Sciatic nerve (tissue), 2 donors: ENCODE measurements around the gene DMD. TPM values are rescaled to one million over a fixed set of nuclear protein-coding genes. Genes with fewer than 3 reads are reported as not detected.
"Not testable (repeated sequence)": the region's sequence is repeated elsewhere in the genome, so short reads cannot be mapped to it uniquely, and the experiment has no call there.

ENCODE experiments used
- ATAC-seq: fragments of 200-7000 bp; cut with Tn5 transposase; one replicate; pipeline ENCODE4 v1.9.1; 2020; ENCODE audit warnings: mild to moderate bottlenecking, moderate library complexity
- DNase-seq: peaks from one replicate; pipeline ENCODE4 v3.0.0-alpha.2; 2020; ENCODE audit warnings: low spot score
- intact Hi-C: fragments of 100-400 bp; cut with DNase I; formaldehyde crosslinking; loops from one replicate; pipeline ENCODE4 v1.14.2; 2022
- total RNA-seq: library from RNA; stranded (reverse); fragmentation: NEBNext Ultra II Directional; extraction: Animal tissue kit (Norgen Biotek cat#: 25700); gene quantifications from one replicate; pipeline ENCODE4 v1.2.1, GENCODE V29; 2021
- donor health status: DM: no; HTN: no; CAD: no.
- donor health status: DM: no; HTN: no; CAD: no.

DMD gene
- total RNA-seq, 1 donor from 2014 or later: 306 TPM

DNA sequence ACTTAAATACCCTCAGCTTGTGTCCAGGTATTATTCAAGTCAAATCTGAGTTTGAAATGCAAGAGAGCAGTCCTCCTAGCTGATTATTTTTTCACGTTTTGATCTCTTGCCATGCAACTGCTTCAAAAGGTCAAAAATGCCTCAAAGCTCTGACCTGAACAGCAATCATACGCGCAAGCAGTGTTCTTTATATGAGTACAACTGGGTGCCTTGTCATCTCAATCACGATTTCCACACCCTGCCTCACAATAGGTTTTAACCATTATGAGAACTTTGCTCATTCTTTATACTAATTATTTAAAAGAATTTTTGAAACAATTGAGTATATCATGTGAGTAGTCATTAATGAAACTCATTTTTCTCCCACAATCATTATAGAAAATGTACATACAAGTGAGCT, 649.1 kb downstream of the DMD start:
- ATAC-seq (no peak), DNase-seq (no peak)
- intact Hi-C loops: no loop called here

DNA sequence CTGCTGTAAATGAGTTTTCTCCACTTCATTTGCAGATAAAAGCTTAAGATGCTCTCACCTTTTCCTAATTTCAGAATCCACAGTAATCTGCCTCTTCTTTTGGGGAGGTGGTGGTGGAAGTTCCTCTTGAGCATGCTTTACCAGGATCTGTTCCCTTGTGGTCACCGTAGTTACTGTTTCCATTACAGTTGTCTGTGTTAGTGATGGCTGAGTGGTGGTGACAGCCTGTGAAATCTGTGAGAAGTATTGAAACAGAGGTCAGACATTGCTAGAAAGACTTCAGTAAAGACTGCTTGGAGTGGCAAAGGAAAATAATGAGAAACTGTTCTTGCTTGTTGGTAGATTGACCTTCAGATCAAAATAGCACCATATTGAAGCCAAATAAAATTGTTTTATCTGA, 666.2 kb downstream of the DMD start:
- DNase-seq (no peak), ATAC-seq (no peak)
- intact Hi-C loops: no loop called here

DNA sequence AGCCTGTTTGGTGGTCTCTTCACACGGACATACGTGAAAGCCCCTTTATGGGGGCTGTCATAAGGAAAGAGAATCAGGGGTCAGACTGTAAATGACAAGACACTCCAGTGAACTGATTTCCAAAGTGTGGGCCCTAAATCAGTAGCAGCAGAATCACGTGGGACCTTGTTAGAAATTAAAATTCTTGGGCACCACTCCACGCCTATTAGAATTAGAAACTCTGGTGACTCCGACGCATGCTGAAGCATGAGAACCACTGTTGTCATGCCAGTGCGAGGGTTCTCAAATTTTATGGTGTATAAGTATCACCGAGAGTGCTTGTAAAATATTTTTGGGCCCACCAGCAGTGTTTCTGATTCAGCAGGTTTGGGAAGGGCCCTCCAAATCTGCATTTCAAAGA, 672.8 kb downstream of the DMD start:
- no peak for DNase-seq
- ATAC-seq: no peak
- intact Hi-C loops: no loop called here

DNA sequence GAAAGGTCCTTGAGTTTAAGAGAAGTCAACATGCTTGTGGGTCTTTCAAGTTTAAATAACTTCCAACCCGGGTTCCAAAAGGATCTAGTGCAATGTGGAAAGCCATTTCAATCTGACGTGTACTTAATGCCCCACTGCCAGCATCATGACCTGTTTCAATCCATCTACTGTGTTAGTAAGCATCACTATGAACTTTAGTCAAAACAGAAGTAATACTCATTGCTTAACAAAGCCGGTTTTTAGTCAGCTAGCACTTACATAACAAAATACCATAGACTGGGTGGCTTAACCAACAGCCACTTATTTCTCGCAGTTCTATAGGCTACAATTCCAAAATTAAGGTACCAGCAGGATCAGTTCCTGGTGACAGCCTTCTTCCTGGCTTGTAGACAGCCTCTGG, 677.5 kb downstream of the DMD start:
- intact Hi-C loops: no loop called here

DNA sequence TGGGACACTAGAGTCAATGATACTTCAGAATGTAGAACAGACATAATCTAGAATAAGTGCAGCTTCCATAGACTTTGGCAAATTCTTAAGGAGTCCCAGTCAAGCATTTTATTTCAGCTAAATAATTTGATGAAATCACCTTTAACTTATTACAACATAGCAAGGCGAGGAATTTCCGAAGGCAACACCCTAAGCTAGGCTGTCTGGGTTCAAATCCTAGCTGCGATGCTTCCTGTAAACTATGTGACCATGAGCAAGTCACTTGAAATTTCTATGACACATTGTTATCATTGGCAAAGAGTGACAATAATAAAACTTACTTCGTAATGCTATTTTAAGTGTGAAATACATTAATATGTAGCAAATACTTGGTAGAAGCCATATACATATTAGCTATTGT, 679.1 kb downstream of the DMD start:
- no peak for ATAC-seq
- no peak for DNase-seq
- intact Hi-C loops: no loop called here

More for the DNA sequence above, 677.5 kb downstream of the DMD start:
- DNase-seq (no peak), ATAC-seq (no peak)

DNA sequence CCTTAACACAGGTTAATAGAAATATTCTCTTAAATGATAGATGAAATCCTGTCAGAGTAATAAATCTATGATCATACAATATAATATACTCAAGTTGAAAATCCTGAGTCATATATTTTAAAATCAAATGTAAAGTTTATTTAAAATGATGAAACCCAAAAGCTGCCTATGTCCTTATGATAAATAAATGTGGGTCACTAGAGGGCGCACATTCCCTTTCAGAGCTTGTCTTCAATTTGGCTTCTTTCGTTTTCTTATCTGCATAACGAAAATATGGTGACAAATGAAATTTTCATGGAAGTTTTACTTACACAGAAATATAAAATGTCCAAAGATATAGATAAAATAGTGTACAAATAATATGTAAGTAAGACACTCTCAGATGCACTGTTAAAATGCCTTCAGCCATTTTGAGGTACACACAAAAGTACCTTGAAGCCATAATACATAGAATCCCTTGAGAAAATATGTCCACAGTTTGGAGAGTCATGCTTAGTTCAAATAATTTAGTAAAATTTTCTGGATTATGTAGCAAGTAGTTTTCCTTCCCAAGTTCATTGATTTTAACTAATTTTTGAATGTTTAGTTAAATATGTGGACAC, 680.4 kb downstream of the DMD start:
- intact Hi-C loops: no loop called here
- DNase-seq (no peak), ATAC-seq (no peak)

DNA sequence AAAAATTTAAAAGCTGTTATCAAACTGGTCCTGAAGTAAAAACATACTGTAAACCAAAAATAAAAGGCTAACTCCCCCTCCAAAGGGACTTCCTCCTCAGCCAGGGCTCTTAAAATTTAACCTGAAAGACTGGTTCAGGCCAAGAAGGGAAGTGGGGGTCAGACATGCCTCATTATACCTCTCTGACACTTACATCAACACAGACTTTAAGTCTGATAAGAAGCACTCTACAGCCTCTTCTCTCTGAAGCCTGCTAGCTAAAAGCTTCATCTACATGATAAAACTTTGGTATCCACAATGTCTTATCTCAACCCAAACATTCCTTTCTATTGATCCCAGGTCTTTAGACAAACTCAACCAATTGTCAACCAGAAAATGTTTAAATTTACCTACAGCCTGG, 682.9 kb downstream of the DMD start:
- ATAC-seq, DNase-seq, intact Hi-C loops: not testable (repeated sequence)

DNA sequence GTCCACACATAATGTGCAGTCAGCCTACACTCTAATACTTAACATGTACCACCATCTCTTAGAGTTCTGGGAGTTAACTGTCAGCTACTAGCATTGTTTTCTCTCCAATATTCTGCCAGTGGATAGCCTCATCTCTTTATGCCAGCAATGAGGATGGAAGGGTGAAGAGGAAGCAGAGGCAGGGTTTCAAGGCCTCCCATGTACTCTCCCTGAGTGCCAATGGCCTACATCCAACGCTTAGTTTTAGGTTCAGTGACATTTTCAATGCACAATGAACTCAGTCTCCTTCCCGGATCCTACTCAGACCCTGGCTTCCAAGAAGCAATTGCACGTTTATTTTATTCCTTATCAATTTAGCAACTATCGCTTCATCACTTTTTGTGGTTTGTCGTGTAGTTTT, 686.1 kb downstream of the DMD start:
- intact Hi-C loops: no loop called here
- no peak for ATAC-seq
- DNase-seq: no peak

DNA sequence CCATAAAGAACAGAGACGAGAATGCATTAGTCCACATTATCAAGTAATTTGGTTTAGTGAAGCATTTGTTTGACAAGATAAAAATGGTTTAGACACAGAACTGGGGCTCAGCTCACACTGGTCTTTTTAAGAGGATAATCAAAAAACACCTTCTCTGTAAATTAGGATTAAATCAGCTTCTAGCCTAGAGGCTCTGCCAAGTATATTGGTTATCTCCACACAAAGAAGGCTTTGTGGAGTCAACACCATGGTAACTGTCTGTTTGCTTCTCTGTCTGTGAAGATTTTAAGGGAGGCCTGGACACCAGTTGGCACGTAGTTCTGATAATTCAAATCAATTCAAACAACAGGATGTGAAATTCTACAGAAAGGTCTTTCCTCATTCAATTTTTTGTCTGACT, 687.0 kb downstream of the DMD start:
- no peak for ATAC-seq

DNA sequence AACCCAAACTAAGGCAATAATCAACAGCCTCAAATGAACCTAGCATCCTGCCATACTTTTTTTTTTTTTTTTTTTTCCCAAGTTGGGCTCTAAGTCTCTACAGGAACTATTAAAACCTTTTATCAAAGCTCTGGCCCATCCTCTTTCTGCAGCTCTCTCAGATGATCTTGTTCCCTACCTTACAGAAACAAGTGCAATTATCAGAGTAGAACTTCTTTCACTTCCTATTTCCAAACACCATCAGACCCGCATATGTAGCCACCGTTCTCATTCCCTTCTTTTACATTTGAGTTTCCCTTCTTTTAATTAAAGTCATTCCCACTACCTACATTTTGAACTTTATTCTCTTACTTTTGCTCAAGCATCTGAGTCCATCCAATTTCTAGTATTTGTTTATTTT, 690.6 kb downstream of the DMD start:
- DNase-seq: no peak
- intact Hi-C loops: no loop called here
- ATAC-seq: no peak

More for the DNA sequence above, 687.0 kb downstream of the DMD start:
- no peak for DNase-seq
- intact Hi-C loops: no loop called here

DNA sequence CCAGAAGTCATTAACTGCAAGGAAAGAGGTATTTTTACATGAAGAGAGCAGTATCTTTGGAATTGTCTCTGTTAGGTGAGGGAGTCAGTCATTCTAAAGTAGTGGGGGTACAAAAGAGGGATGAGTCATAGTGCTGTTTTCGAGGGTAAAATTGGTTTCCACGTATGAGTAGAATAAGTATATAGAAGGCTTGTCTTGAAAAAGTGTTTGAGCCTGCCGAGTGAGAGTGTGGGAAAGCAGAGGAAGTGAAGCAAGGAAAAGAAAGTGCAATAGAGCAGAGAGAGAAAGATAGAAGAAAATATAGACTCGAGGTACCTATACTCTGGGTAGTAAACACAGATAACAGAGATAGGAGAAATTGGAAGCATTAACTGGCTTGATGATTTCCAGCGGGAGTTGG, 696.4 kb downstream of the DMD start:
- intact Hi-C loops: no loop called here
- DNase-seq: no peak
- no peak for ATAC-seq

DNA sequence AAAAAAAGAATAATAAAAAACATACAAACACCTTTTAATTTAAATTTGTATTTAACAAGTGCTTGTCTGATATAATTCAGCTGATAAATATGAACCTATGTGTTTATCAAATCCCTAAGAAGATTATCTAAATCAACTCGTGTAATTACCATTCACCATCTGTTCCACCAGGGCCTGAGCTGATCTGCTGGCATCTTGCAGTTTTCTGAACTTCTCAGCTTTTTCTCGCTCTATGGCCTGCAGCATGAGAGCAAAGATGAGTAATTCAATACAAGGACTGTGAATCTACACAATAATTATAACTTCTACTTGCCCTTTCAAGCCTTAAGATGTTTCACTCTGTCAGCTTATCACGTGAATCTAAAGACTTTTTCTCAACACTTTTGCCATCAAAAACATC, 709.7 kb downstream of the DMD start:
- ATAC-seq: no peak
- DNase-seq: no peak
- intact Hi-C loops: no loop called here

DNA sequence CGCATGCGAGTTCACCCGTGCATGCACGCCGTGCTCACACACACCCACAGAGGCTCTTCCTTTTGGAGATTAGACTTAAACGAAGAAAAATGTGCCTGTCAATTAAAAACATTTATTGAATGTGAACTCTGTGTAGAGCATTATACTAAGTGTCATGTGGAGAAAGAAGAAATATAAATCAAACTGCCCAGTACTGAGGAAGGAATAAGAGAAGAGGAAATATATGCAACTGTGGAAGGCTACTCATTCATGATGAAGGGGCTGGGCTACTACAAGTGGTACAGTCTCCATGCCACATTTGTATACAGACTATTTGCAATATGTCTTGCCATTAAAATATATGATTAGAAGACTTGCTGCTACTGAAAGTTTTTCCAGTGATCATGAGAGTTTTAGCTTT, 714.7 kb downstream of the DMD start:
- intact Hi-C loops: no loop called here
- DNase-seq: no peak
- ATAC-seq: no peak

DNA sequence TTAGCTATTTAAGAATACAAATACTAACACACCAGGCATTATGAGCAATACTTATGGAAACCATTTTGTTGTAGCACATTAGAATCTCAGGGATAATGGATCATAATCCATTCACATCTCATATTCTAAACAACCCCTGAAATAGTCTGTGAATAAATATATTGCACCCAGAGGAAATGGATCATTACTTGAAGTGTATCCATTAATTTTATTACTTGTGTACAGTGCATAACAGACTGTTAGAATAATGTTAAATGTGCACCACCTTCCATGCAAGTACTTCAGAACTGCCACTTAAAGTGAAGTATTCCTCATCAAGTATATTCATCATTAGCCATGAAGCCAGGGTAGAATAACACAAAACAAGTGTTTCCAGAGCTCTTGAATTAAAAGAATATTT, 715.5 kb downstream of the DMD start:
- intact Hi-C loops: no loop called here
- ATAC-seq: no peak
- no peak for DNase-seq

DNA sequence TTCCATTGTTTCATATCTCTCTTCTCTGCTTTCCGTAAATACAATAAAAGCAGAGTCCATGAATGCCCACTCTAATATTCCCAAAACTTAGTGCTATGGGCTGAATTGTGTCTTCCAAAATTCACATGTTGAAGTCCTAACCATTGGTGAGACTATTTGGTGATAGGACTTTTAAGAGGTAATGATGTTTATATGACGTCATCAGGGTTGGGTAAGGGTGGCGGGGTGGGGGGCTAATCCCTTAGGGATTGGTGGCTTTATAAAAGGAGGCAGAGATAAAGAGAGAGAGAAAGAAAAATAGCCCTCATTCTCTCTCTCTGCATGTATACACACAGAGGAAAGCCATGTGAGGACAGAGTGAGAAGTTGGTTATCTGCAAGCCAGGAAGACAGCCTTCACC, 722.2 kb downstream of the DMD start:
- ATAC-seq (no peak), DNase-seq (no peak)
- intact Hi-C loops: loop anchor here (5.0 kb wide), 1 partner anchor 1478 kb away; no protein-coding TSS in a partner anchor

DNA sequence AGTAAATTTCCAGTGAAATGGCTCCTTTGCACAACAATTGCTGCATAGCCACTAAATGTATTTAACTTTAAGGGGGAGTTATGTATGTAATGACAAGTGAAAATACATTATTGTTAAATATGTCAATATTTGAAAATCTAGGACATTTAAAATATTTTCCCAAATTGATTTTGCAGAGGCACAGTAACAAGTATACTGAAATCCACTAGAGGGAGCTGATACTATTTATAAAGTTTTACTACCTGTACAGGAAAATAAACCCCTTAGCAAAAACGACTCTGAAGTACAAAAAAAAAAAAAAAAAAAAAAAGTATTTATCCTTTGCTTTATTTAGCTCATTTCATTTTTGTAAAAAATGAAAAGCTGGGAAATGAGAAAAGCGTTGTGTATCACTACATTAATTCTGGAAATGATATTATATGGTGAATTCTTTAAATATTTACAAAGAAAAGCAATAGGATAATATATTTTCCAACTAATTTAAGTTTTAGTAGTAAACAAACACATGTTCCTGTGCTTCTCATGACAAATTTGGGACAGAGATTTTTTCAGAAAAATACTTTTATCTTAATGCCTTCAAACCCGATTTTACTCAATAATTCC, 727.7 kb downstream of the DMD start:
- ATAC-seq (no peak), DNase-seq (no peak)
- intact Hi-C loops: no loop called here

DNA sequence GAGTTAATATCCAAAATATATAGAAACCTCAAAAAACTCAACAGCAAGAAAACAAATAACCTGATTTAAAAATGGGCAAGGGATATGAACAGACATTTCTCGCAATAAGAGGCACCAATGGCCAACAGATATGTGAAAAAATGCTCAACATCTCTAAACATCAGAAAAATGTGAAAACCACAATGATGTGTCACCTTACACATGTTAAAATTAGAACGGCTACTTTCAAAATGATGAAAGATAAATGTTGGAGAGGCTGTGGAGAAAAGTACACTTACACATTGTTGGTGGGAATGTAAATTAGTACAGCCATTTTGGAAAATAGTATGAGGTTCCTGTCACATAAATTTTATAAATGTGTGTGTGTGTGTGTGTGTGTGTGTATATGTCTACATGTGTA, 731.3 kb downstream of the DMD start:
- intact Hi-C loops: no loop called here
- no peak for ATAC-seq
- DNase-seq: no peak

DNA sequence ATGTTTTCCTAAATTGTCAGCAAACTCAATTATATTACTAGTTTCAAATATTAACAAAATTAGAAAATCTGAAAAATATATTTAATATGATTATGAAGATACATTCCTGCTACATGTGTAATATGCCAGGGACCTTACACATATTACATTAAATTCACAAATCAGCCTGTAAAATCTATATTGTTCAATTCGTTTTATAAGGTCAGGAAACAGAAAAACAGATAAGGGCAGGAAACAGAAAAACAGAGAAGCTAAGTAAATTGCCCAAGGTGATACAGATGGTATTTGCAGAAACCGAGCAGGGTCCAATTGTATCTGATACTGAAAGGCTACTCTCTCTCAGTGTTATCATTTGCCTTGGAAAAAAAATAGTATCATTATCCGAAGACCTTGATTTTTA, 739.0 kb downstream of the DMD start:
- intact Hi-C loops: no loop called here
- ATAC-seq: no peak
- DNase-seq: no peak

DNA sequence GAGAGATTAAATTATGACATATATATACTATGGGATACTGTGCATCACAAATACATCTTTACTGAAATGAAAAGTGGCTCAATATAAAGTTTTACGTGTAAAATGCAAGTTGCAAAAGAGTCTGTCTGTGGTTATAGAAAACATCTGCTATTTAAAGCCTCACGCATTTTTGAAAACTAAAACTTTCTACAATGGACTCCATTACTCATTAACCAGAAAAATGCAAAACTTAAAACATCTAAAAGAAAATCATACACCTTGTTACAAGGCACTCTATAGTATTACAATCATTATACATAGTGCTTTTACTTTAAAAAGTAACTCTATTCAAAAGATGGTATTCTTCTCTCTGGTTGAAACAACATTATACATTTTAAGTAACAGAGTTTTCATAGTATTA, 755.6 kb downstream of the DMD start:
- intact Hi-C loops: no loop called here
- ATAC-seq (no peak), DNase-seq (no peak)

DNA sequence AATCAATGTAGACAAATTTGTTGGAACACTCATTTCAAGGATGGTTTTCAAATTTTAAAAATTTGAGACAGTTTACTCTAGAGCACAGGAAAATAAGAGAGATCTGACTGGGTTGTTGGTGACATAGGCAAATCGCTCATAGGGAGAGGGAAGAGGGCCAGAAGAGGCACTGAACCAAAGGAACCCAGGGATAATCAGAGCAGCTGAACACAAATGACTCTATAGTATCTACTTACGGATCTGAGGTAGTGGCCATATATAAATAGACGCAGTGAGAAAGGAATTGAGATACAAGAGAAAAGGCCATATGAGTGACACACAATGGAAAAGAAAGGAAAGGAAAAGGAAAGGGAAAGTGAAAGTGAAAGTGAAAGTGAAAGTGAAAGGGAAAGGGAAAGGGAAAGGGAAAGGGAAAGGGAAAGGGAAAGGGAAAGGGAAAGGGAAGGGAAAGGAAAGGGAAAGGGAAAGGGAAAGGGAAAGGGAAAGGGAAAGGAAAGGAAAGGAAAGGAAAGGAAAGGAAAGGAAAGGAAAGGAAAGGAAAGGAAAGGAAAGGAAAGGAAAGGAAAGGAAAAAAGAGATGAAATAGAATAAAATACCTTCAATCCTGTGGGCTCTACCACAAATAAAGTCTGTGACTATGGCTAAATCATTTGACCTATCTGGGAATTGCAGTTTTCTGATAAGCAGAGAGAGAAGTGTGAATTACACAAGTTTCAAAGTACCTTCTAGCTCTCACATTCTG, 759.2 kb downstream of the DMD start:
- DNase-seq: no peak
- intact Hi-C loops: no loop called here
- no peak for ATAC-seq

DNA sequence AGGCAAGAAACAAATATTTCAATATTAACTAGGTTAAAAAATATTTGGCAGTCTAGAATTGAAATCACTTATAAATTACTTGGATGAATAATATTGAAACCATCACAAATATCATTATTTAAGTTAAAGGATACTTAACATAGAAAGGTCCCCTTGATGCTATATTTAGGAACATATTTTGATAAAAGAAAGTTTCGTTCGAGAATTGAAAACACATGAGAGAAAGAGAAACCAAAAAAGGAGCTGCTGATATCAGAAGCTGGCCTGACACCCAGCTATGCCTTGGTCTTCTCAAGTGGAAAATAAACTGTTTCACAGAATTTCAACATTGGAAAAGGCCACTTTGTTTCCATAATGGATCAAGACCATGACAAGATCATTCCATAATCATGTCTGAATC, 762.4 kb downstream of the DMD start:
- intact Hi-C loops: no loop called here
- ATAC-seq (no peak), DNase-seq (no peak)
